Kasumi-1 (cell line): Measurements from ENCODE around the gene EMP1.

Experiments
- DNase-seq, 2 experiments: peaks; one replicate each; lab custom pipeline; 2025; lab: John Stamatoyannopoulos, UW

EMP1 gene

DNA sequence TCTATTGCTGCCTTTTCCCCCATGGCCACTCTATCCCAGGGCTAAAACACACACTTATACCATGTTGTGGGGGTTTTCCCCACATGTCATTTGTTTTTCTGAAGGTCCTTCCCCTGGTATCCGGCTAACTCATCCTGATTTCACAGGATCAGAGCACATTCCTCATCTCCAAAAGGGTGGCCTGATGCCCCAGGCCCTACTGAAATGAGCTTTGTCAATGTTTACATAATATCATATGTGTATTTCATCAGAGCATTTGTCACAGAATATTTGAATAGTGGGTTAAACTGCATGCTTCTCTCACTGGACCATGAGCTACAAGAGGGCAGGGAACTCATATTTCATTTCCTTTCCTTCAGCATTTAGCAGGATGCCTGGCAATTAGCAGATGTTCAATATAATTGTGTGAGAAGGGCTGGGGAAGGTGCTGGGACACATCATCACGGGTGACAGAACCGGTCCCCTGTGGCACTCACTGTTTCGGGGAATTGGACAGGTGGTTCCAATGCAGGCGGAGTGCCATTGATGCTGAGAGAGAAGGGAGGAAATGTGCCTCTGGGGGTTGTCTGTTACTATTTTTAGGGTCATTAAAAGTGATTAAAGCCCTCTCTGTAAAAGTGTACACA lies 26.8 kb downstream of the EMP1 start:
- no peak for DNase-seq

DNA sequence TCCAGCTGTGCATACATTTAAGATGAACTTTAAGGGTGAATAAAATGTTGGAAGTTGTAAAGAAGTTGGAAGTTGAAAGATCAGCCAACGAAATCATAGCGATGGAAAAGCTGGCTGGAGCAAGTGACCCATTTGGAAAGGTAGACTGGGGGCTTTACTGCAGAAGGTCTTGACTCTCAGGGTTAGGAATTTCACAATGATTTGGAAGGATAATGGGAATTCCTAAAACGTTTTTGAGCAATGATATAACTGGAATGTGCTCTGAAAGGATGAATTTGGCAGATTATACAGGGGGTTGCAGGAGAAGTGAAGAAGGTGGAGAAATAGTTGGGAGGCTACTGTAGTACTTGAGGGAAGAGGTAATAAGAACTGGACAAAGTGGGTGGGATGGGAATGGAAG lies 27.4 kb downstream of the EMP1 start:
- no peak for DNase-seq

DNA sequence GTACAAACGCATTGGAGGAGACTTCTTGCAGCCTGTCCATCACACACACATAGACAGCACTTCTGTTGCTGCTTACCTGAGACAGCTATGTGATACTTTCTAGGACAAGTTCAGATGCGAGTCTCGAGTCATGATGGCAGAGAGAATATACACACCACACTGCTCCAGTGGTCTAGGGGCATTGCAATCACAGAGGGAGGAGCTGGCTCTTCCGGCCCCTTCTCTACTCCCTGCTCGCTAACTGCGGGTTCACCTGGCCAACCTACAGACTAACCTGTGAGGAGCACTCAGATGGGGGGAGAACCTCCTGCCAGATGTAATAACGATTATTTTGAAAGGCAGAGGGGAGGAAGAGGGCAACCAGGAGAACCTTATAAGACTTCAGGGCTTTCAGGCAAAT lies 30.7 kb downstream of the EMP1 start:
- DNase-seq, result no peak

DNA sequence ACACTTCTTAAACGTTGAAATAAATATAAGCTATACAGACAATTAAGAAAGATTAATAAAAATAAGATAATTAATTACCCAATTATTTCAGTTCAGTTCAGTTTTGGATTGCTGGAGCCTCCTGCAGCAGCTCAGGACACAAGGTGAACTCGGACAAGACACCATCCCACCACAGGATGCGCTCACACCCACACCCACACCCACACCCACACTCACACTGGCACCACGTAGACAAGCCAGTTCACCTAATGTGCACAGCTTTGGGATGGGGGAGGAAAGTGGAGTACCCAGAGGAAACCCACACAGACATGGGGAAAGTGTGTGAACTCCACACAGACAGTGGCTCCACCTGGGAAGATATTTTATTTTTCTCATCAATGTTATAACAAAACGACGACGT lies 32.1 kb downstream of the EMP1 start:
- DNase-seq, result no peak

DNA sequence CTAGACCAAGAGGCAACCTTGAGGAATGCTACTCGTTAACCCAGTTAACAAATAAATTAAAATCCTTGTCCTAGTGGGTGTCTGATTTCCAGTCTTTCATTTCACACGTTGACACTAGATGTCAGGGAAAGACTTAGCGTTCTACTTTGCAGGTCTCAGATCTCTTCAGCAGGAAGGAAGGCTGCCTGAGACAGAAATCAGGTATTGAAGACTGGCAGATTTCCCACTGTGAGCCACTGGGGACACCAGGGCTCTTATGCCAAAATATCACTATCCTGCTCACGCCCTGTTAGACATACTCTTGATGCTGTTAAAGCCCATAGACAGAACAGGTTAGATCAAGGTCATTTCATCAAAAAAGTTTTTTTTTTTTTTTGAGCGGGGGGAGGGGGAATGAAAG lies 33.0 kb downstream of the EMP1 start:
- no peak for DNase-seq

DNA sequence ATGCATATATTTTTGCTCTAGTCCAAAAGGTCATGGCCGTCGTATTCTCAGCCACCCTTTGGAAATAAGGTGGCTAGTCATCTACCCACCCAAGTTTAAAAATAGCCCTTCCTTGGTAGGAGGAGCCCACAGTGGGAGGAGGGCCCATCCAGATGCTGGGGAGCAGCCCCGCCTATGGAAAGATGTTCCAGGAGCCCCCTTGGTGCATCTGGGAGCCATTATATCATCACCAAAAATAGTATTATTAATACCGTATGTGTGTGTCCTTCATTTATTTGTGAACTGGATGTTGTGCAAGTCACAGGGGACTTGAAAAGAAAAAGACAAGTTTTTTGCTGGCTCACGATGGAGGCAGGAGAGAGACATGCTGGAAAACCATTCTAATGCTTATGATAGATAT lies 34.0 kb downstream of the EMP1 start:
- no peak for DNase-seq

DNA sequence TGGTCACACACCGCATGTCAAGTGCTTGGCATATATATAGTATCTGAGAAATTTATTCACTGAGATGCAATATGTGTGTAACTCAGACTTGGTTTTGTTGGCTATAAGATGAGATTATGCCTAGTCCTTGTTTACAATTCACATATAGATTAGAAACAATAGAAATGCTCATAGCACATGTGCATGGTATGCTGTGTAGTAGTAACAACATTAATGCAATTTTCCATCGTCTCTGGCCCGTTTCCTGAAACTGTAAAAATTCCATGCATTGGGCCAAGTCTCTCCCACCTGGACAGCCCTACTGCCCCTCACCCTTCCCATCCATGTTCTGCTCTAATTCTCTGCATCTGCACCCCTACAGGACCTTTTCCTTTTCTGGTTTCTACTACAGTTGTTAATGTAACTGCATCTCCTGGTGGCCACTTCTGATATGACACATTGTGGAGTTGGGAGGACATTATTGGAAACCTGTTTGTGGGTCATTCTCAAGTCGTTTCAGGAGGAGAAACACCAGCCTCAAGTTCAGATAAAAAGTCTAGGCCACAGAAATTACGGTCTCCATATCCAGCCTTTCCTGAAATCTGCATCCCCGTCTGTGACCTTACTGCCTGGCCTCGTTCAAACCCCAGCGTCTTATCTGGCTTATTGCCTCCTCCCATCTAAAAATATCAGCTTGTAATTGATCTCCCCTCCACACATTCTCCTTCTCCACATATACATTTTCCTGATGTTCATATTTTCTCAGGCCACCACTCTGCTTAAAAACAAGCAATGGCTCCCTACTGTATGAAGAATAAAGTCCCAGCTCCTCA lies 37.5 kb downstream of the EMP1 start:
- DNase-seq, result peak; percentile 25 to 52

DNA sequence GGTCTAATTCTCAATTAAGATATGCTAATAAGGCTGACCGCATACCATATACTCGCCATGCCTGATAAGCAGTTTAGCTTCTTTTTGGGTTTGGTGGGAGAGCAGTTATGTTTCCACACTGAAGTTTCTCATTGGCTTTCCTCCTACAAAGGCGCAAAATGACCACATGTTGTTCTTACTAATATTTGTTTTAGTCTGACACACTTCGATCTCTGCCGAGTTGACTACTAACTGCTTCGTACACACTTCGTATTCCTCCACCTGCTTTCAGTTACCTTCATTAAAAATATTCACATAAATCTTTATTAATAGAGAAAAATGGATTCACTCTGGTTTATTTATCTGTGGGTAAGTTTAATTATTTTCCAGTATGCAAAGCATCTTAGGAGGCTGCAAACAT lies 41.7 kb downstream of the EMP1 start:
- DNase-seq, result no peak

DNA sequence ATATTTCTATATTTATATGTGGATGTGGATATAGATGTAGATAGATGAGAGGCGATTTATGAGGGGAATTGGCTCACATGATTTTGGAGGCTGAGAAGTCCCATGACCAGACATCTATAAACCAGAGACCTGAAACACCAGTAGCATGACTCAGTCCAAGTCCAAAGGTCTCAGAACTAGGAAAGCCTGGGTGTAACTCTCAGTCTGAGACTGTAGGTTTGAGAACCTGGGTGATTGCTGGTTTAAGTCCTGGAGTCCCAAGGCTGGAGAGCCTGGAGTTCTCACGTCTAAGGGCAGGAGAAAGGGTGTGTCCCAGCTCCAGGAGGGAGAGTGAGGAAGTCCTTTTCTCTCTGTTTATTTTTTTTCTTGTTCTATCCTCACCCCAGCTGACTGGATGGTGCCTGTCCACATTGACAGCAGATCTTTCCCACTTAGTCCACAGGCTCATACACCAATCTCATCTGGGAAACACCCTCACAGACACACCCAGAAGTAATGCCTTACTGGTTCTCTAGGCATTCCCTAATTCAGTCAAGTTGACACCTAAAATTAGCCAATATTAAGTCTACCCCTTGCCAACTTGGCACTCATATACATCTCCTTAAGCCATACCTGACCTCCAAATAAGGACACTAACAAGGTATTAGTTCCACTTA lies 45.4 kb downstream of the EMP1 start:
- no peak for DNase-seq

DNA sequence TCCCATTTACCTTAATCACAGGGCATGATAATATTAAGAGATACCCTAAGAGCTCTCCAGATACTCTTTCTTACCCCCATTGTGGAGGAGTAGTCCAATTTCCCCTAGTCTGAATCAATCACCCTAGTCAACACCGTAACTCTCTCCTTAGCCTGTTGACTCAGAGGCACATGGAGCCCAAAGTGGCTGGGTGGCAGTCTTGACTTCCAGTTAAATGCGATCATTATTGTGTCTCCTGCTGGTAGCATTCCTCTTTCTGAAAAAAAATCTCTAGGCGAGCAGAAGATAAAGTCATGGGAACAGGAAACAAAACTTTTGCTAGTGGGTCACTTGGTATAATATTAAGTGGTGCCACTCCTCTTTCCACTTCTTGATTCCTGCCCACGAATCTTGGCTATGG lies 46.4 kb downstream of the EMP1 start:
- DNase-seq, result no peak

DNA sequence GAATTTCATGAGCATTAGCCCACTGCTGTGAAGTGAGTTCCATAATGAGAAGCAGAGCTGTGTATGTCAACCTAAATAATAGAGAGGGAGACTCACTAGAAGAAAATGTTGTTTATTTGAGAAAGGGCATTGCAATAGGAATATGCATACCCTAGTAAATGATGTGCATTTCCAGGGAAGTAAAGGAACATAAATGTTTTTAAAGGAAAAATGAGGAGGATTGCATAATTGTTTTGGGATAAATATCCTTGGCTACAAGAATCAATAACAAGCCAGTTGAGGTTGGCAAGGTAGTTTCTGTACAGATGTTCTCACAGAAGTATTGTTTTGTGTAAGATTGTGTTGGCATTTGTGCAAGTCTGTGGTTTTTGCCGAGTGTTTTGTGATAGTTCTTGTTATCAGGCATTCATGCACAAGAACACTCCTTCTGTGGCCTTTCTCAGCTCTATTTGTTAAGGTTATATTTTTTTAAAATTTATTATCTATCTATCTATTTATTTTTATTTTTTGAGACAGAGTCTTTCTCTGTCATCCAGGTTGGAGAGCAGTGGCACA lies 47.1 kb downstream of the EMP1 start:
- no peak for DNase-seq

DNA sequence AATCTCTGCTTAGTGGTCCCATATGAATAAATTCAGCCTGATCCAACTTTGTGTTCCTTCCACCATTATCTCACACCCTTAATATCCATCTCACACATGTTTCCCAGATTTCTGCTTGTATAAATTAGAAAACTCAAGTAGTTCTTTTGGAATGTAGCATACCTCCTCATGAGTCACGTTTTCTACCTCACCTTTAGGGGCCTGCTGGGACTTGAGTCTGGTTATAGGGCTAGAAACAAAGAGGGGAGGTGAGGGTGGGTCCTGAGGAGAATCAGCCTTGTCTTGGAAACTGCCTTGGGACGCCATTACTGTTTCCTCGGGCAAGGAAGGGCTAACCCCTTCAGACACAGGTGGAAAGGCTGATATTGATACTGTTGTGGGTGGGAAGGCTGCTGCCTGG lies 51.1 kb downstream of the EMP1 start:
- DNase-seq, result no peak

DNA sequence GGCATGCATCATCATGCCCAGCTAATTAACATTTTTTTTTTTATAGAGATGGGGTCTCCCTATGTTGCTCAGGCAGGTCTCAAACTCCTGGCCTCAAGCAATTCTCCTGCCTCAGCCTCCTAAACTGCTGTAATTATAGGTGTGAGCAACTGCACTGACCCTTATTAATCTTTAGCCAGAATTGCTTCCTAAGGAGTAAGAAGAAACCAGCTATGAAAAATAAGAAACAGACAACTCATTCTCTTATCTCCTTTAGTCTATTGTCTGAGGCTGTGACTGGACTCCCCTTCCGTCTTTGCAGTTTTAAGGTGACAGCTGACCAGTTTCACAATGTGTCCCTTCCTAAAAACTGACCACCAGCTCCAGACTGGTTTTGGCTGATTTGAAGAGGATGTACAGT lies 52.4 kb downstream of the EMP1 start:
- no peak for DNase-seq

DNA sequence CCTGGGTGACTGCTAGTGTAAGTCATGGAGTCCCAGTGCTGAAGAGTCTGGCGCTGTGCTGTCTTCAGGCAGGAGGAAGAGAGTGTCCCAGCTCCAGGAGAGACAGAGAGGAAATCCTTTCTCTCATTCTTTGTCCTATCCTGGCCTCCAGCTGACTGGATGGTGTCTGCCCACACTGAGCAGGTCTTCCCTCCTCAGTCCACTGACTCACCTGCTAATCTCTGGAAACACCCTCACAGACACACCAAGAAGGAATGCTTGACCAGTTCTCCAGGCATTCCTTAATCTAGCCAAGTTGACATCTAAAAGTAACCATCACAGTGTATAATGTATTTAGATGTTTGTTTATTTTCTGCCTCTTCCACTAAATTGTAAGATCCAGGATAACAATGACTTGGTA lies 53.9 kb downstream of the EMP1 start:
- DNase-seq, result no peak

DNA sequence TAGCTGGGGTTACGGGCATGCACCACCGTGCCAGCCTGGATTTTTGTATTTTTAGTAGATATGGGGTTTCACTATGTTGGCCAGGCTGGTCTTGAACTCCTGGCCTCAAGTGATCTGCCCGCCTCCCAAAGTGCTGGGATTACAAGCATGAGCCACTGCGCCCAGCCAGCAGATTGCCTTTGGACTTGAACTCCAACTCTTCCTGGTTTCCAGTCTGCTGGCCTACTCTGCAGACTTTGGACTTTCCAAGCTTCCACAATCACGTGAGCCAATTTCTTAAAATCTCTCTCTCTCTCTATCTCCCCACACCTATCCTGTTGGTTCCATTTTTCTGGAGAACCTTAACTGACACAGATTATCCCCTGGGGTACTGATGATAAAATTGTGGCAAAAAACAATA lies 55.0 kb downstream of the EMP1 start:
- no peak for DNase-seq

DNA sequence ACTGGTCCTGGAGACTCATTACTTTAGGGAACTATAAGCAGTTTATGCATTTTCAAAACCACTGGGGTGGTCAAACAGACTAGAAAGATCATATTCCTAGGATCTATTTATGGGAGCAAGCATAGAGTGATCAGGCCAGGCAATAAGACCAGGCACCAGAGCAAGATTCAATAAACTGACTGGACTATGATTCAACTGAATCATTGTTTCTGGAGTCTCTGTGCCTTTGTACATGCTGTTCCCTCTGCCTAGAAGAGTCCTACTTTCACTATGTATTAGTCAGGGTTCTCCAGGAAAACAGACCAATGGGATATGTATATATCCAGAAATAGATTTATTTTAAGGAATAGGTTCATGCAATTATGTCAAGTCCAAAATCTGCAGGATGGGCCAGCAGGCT lies 55.5 kb downstream of the EMP1 start:
- no peak for DNase-seq

DNA sequence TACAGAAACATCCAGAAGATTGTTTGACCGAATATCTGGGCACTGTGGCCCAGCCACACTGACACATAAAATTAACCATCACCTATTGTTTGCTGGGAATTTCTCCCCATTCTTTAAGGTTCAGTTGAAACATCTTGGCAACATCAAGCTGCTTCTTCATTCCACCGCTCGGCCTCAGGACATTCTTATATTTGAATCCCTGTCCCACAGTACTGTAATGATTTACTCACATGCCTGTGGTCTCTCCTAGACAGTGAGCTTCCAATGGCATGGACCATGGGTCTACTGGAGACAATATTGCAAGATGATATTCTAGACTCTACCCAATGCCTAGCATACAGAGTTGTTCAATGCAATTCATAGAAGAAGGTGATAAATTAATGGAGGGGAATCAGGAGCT lies 56.1 kb downstream of the EMP1 start:
- DNase-seq, result no peak

DNA sequence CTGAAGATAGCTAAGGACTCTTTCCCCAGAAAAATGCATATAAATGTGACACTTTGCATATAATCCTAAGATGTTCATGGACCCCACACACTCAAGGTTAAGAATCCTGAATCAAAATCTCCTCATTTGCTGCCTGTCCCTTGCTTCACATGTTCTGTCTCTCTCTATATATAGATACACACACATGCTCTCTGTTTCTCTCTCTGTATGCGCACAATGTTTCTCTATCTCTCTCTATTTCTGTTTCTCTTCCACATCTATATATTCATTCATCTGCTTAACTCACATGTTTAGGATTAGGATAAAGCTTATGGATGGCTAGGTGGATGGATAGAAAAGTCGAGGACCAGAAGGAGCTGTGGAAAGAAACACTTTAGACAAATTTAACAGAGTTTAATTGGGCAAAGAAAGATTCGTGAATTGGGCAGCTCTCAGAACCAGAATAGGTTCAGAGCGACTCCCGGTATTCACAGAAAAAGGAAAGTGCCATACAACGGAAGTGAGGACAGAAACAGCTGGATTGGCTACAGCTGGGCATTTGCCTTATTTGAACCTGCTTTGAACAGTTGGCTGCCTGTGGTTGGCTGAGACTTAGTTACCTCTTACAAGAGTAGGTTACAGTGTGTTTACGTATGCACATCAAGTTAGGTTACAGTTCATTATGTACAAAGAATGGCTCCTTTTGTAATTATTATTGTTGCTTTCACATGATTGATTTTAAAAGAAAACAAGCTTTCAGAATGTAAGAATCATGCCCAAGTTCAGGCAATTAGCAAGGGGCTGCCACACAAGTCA lies 57.6 kb downstream of the EMP1 start:
- no peak for DNase-seq

DNA sequence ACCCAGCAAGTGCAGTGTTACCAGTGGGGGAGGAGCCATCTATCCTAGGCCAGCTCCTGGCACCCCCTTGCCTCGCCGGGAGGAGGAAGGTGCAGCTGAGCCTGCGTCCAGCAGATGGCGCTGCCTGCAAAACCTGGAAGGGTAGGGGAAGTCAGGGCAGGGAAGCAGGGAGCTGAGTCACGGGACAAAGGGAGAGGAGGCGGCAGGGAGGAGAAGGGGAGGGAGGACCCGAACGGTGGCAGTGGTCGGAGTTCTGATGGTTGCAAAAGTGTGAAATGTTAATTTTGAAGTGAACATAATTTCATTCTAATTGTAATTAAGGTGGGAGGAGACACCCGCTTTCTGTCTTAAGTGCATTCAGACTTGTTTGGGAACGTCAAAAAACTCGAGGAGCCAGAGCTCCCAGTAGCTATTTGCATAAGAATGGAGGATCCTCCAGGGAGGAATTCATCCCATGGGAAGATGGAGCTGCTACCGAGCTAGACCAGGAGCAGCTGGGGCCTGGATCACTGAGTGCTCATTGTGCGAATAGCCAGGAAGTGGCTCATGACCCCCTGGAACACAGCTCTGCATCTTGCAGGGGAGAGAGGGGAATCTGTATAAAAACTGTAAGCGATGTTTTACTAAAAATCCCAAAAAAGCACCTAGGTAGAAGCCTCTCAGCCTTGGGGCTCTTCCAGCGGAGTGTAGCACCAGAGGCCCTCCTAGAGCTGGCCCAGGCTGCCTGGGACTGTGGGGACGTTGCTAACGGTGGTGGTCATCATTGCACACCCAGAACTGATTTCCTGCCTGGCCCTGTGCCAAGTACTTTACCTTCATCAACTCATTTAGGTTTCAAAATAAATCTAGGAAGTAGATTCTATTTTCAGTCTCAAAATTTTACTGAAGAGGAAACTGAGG lies 59.5 kb downstream of the EMP1 start:
- DNase-seq, result peak; percentile 66 to 70

DNA sequence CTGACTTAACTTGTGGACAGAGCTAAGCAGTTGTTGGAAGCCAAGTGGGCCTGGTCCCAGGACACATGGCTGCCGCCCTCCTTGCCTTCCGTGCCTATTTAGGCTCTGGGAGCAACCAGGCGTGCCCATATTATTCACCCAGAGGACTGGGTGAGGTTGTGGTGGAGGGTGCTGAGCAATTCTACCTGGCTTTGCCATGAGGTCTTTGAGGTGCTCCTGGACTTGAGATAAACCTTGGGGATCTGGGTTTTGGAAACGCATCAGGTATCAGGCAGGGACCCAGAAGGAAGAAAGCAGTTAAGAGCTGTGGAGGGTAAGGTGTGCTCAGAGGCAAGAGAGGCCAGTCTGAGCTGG lies 60.1 kb downstream of the EMP1 start:
- no peak for DNase-seq

DNA sequence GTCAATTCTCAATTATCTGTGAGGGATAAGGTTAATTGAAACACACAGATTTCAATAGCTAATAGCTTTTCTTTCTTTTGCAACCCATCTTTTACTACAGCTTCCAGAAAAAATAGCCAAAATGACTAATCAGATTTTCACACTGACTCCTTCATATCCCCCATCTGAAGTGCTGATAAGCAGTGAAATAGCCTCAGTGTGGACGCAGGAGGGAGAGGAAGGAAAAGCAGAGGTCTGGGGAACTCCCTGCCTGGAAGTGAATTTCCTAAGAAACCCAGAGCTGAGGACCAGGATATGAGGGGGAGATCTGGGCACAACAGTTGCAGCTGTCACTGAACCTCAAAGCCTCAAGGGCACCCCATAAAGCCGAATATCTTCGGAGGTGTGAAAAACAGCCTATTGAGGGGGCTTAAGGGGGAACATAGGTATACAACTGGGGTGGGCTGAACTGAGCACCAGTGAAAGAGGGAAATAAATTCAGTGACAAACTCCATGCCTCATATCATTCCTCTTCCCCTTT lies 60.9 kb downstream of the EMP1 start:
- no peak for DNase-seq
